Subcutaneous abdominal adipose tissue (tissue), 5 donors: Measurements from ENCODE around the gene SLX4.

Experiments
- H3K27ac ChIP-seq: one replicate; pipeline ENCODE4 v1.7.0; 2013; ENCODE audit warnings: low read depth, mild to moderate bottlenecking, inconsistent platforms, low read length, moderate library complexity
- H3K27me3 ChIP-seq, 5 donors: one replicate each; pipeline ENCODE4 v1.7.0; 2013; ENCODE audit warnings: low read length in 5 of 5, inconsistent platforms in 1 of 5; ENCODE audit not compliant: control insufficient read depth in 5 of 5, insufficient read depth in 4 of 5
- H3K36me3 ChIP-seq, 5 donors: one replicate each; pipeline ENCODE4 v1.7.0; 2013; ENCODE audit warnings: low read length in 5 of 5; ENCODE audit not compliant: control insufficient read depth in 5 of 5, insufficient read depth in 5 of 5
- H3K4me1 ChIP-seq, 5 donors: one replicate each; pipeline ENCODE4 v1.7.0; 2013; ENCODE audit warnings: low read length in 5 of 5, mild to moderate bottlenecking in 3 of 5, moderate library complexity in 1 of 5; ENCODE audit not compliant: control insufficient read depth in 5 of 5, insufficient read depth in 5 of 5
- H3K4me3 ChIP-seq, 5 donors: one replicate each; pipeline ENCODE4 v1.7.0; 2013; ENCODE audit warnings: low read length in 5 of 5, low read depth in 1 of 5
- H3K9ac ChIP-seq, 5 donors: one replicate each; pipeline ENCODE4 v1.7.0; 2013; ENCODE audit warnings: low read length in 5 of 5, mild to moderate bottlenecking in 4 of 5, moderate library complexity in 3 of 5
- H3K9me3 ChIP-seq, 5 donors: one replicate each; pipeline ENCODE4 v1.7.0; 2013; ENCODE audit warnings: low read length in 5 of 5; ENCODE audit not compliant: control insufficient read depth in 5 of 5
- donor health status: healthy.
- donor health status: healthy.
- donor health status: healthy.
- donor health status: healthy.
- donor health status: healthy.

Gene SLX4

DNA sequence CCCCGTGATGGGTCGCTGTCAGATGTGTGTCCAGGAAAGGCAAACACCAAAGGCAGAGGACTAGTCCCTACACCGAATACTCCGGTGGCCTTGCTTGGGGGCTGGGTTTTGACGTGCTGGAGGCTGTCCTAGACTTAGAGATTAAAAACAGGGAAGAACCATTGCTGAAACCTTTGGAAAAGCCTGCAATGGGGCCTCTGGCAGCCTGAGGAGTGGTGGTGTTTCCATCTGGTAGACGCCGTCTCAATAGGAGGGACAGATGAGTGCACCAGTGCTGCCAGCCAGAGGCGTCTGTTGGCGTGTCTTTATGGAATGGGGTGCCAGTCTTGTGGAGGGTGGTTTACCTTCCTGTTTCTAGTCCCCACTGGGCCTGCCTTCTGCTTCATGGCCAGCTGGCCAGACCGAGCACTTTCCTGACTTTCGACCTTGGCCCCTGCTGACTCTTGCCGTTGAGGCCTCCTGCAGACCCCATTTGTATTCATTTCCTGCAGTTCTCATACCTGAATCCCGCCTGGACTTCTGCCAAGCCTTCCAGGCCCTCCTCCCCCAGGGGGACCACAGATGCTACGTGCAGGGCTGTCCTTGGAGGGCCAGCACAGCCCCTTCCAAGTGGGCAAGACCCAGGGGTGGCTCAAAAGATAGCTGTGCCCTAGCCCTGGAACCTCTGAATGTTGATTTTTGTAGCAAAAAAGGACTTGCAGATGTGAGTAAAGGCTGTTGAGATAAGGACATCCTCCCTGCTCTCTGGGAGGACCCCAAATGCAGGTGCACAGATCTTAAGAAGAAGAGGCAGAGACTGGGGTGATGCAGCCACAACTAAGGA is 41.2 kb upstream of the SLX4 start:
- Histone ChIP-seq H3K4me3 (no peak overlapping the region), H3K4me1 (no peaks in the 10 kb centered on the region), H3K27ac (no peak overlapping the region), H3K36me3 (peaks cover 0 to 48% (median 40%) of the 10 kb centered on the region in 5 donors), H3K9me3 (no peaks in the 10 kb centered on the region), H3K27me3 (no peaks in the 10 kb centered on the region), H3K9ac (no peak overlapping the region)

GRCh38 chr16:3651461-3652372 is 40.3 kb upstream of the SLX4 start:
- peaks cover 0 to 39% (median 31%) of the 10 kb centered on the region in 5 donors for H3K36me3 ChIP-seq
- no peak overlapping the region for H3K9ac ChIP-seq

GRCh38 chr16:3650631-3651265 is 39.3 kb upstream of the SLX4 start:
- Histone ChIP-seq H3K27ac (no peak overlapping the region), H3K9ac (no peak overlapping the region), H3K9me3 (no peaks in the 10 kb centered on the region), H3K27me3 (no peaks in the 10 kb centered on the region), H3K4me1 (no peaks in the 10 kb centered on the region), H3K36me3 (peaks cover 0 to 30% (median 23%) of the 10 kb centered on the region in 5 donors), H3K4me3 (no peak overlapping the region)

More at GRCh38 chr16:3651461-3652372, 40.3 kb upstream of the SLX4 start:
- H3K9me3 ChIP-seq, result no peaks in the 10 kb centered on the region
- H3K4me3 ChIP-seq, result no peak overlapping the region
- H3K4me1 ChIP-seq, result no peaks in the 10 kb centered on the region
- no peaks in the 10 kb centered on the region for H3K27me3 ChIP-seq
- H3K27ac ChIP-seq, result no peak overlapping the region

- Histone ChIP-seq H3K9me3 (no peaks in the 10 kb centered on the region), H3K4me3 (no peak overlapping the region), H3K27me3 (no peaks in the 10 kb centered on the region), H3K27ac (no peak overlapping the region), H3K36me3 (peaks cover 0 to 36% (median 15%) of the 10 kb centered on the region in 5 donors), H3K4me1 (no peaks in the 10 kb centered on the region), H3K9ac (no peak overlapping the region)
These were observed 35.0 kb upstream of the SLX4 start for GRCh38 chr16:3646348-3646920.

GRCh38 chr16:3645504-3646347 is 34.3 kb upstream of the SLX4 start:
- Histone ChIP-seq H3K4me3 (no peak overlapping the region), H3K27me3 (no peaks in the 10 kb centered on the region), H3K4me1 (no peaks in the 10 kb centered on the region), H3K9ac (no peak overlapping the region), H3K9me3 (no peaks in the 10 kb centered on the region), H3K36me3 (peaks cover 0 to 36% (median 16%) of the 10 kb centered on the region in 5 donors), H3K27ac (no peak overlapping the region)

DNA sequence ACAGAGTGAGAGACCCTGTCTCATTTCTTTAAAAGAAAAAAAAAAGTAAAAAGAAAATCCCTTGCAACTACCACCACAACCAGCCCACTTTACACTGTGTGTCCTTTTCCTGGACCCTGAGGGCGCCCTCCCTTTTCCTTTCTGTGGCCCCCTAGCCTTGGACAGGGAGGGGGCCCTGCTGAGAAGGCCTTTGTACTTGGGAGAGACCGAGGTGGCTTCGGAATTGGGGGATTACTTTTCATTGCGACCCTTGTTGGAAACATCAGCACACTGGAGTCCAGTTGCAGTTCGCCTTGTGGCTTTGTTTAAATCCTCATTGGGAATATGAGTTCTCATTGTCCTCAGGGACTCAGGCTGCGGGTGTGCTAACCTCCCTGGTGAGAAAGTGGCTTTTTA is 33.7 kb upstream of the SLX4 start:
- H3K9me3 ChIP-seq, result no peaks in the 10 kb centered on the region
- no peak overlapping the region for H3K9ac ChIP-seq
- no peaks in the 10 kb centered on the region for H3K4me1 ChIP-seq
- H3K4me3 ChIP-seq, result no peak overlapping the region
- no peaks in the 10 kb centered on the region for H3K27me3 ChIP-seq
- no peak overlapping the region for H3K27ac ChIP-seq
- peaks cover 0 to 40% (median 19%) of the 10 kb centered on the region in 5 donors for H3K36me3 ChIP-seq

DNA sequence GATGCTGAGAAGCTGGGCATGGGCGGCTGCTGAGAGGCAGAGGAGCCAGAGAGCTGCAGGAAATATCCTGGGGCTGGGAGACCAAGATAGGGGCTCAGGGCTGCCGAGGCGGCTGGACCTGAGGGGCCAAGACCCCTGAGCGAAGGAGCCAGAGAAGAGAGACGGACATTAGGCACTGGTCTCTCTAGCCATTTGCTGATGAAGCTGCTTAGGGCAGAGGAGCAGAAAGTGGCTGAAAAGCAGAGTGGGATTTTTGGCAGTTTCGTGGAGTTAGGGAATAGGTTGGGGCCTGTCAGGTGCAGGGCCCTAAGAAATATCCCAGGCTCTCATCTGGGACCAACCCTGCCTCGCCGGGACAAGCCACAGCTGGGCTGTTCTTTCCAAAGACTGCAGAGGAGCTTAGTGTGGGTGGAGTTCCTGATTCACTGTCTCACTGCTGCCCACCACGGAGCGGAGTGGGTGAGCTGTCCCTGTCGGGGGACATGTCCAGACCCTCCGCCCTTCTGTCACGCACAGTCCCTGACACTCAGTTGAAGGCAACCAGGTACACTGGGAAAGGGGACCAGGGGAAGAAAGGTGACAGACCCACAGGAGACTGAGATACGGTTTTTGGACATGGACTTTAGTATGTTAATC is 31.8 kb upstream of the SLX4 start:
- Histone ChIP-seq H3K27me3 (no peaks in the 10 kb centered on the region), H3K9ac (no peak overlapping the region), H3K27ac (no peak overlapping the region), H3K36me3 (peaks cover 0 to 40% (median 19%) of the 10 kb centered on the region in 5 donors), H3K4me3 (no peak overlapping the region), H3K4me1 (no peaks in the 10 kb centered on the region), H3K9me3 (no peaks in the 10 kb centered on the region)

- Histone ChIP-seq H3K9me3 (no peaks in the 10 kb centered on the region), H3K27me3 (no peaks in the 10 kb centered on the region), H3K36me3 (peaks cover 0 to 40% (median 19%) of the 10 kb centered on the region in 5 donors), H3K4me3 (no peak overlapping the region), H3K27ac (no peak overlapping the region), H3K9ac (no peak overlapping the region), H3K4me1 (peaks cover 0 to 2% (median 0%) of the 10 kb centered on the region in 5 donors)
These were observed 31.1 kb upstream of the SLX4 start for GRCh38 chr16:3642397-3643094.
